IPS-18c (cell line): Measurements from ENCODE around the gene B4GALNT4.
"Not testable (repeated sequence)": the region's sequence is repeated elsewhere in the genome, so short reads cannot be mapped to it uniquely, and the experiment has no call there.

Source experiments
- H3K4me3 ChIP-seq: 2 replicates; pipeline ENCODE4 v1.7.0; 2013; ENCODE audit warnings: low read depth, mild to moderate bottlenecking, low read length, moderate library complexity; ENCODE audit not compliant: insufficient read depth
- H3K9me3 ChIP-seq: one replicate; pipeline ENCODE4 v1.6.1; 2013; ENCODE audit warnings: mild to moderate bottlenecking, low read length, moderate library complexity; ENCODE audit not compliant: control insufficient read depth, insufficient read depth

B4GALNT4 gene

DNA sequence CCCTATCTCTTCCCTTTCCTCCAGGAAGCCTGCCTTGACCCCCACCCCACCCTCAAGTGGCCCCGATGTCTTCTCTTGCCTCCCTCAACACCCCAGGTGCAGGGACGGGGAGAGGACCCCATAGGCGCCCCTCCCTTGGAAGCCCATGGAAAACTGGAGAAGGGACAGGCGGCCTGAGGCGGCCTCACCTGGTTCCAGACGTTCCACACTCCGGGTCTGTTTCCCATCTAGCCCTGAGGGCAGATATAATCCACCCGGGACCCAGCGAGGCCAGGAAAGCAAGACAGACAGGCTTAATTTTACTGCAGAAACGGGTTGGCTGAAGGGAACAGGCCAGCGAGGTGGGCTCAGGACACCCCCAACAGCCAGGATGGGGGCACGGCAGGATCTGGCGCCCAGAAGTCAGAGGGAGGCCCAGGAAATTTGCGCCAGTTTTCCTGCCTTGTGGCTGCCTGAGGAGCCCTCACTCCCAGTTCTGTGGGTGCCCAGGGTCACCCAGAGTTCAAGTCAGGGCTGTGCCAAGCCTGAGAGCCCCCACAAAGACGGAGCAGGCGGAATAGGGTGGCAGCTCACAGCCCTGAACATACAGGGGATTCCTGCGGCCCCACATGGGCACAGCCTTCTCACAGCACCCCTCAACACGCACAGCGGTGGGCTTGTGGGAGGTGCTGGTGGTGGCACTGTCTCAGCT, 48.5 kb downstream of the B4GALNT4 start:
- no peaks in the 10 kb centered on the region for H3K9me3 ChIP-seq
- H3K4me3 ChIP-seq = peak overlapping the region; percentile 69; the same call in 1 of the 2 replicates

DNA sequence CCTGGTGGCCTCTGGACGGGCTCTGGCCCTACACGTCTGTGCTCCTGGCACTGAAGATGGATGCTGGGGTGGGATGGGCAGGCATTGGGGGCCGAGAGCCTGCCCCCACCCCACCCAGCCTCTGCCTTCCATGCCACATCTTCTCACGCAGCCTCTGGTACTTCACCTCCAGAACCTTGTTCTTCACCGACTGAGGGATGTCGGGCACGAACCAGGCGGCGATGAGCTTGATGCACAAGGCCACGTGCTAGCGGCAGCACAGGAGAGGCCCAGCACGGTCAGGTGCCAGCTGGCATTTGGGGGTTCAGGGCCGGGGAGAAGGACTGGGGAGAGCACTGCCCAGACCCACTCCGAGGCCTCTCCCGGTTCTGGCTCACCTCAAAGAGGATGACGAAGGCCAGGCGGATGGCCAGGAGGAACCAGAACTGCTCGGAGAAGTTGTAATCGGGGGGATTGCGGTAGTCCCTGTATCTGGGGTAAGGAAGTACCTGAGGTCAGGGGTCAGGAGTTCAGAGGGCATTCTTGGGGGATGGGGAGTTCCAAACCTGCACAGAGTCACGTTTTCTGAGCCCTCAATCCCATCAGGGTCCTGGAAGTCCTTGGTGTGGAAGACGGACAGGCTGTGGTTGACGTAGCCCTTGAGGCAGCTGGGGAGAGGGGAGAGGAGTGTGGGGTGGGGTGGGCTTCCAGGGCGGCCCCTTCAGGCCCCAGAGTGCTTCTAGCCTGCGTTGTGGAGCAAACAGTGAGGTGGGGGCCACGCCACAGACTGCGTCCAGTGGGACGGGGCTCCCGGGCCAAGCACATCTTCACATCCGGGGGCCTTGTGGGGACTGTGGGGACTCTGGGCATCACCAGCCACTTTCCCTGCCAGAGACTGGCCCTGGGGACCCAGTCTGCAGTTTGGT, 49.3 kb downstream of the B4GALNT4 start:
- Histone ChIP-seq H3K9me3 (no peaks in the 10 kb centered on the region), H3K4me3 (no peak overlapping the region)

DNA sequence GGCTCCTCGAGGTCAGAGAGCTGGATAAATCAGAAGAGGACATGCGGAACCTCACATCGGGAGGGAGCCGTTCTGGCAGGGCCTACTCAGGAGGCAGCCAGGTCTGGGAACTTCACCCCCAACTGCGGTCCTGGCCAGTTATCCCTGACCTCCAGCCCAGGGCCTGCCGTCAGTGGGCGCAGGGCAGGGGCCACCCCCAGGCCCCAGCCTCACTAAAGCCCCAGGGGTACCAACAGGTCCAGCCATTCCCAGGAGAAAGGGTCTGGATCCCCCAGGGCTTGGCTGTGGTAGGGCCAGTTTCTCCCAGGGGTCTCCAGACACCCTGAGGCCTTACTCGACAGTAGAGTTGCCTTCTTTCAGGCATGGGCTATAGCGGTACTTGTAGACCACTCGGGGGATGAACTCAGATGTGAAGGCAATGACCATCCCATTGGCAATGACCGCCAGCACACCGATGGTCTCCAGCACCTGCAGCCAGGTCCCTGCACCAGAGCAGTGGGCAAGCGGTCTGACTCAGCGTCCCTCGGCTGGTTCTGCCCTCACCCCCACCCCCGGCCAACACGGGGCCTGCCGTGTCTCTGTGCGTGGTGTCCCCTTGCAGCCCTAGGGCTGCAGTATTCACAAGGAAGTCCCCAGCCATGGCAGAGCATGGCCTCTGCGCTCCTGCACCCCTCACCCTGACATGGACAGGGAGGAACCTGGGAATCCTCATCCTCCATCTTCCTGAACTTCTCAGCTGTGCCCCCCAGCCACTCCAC, 50.1 kb downstream of the B4GALNT4 start:
- no peak overlapping the region for H3K4me3 ChIP-seq
- H3K9me3 ChIP-seq = no peaks in the 10 kb centered on the region

- Histone ChIP-seq H3K9me3 (peaks cover 2% of the 10 kb centered on the region), H3K4me3 (no peak overlapping the region)
Observed at GRCh38 chr11:420054-420910, 51.0 kb downstream of the B4GALNT4 start.

GRCh38 chr11:420911-421321, 51.6 kb downstream of the B4GALNT4 start:
- Histone ChIP-seq H3K4me3 (no peak overlapping the region), H3K9me3 (peaks cover 2% of the 10 kb centered on the region)

DNA sequence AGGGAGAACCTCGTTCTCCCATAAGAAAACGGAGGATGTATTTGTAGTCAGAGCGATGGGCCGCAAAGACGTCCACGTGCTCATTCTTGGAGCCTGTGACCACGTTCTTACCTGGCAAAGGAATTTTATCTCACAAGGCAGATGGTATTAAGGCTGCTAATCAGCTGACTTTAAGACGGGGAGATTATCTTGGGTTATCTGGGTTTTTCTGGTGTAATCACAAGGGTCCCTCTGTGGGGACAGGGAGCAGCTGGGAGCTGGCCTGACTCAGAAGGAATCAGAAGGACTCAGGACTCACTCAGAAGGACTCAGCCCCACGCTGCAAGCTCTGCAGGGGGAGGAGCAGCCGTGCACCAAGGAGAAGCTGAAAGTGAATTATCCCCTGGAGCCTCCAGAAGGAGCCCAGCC, 53.0 kb downstream of the B4GALNT4 start:
- no peak overlapping the region for H3K4me3 ChIP-seq
- peaks cover 2% of the 10 kb centered on the region for H3K9me3 ChIP-seq

DNA sequence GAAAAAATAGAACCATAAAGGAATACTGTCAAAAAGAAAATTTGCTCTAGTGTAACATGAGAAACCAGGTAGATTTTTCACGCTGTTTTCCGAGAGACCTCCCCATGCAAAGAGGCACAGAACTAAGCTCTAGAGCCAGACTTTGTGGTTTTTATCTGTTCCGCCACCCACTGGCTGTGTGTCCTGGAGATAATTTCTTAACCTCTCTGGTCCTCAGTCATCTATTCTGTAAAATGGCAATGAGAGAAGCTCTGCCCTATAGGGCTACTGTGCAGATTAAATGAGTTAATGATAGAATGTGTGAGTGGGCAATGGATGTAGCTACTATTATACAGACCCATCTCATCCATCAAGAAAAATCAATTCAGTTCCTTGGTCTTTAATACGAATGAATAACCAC, 54.9 kb downstream of the B4GALNT4 start:
- peaks cover 2% of the 10 kb centered on the region for H3K9me3 ChIP-seq
- no peak overlapping the region for H3K4me3 ChIP-seq

- H3K9me3 ChIP-seq, H3K4me3 ChIP-seq: not testable (repeated sequence)
Observed at GRCh38 chr11:424766-425165, 55.5 kb downstream of the B4GALNT4 start.

DNA sequence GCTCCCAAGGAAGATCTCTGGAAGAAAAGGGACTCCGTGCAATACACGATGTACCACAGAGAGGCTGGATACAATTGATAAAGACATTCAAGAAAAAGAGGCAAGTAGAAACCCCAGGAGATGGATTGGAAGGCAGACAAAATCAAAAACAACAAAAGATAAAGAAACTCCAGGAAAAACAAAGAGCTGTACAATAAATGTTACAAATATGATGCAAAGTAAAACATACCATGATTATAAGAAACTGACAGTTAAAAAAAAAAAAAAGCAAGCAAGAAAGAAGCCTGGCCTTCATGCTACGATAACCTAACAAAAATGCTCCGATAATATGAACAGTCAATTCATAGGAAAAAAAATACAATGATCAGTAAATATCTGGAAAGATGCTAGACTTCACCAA, 56.0 kb downstream of the B4GALNT4 start:
- Histone ChIP-seq H3K4me3 (no peak overlapping the region), H3K9me3 (peaks cover 2% of the 10 kb centered on the region)

GRCh38 chr11:426851-427250, 57.6 kb downstream of the B4GALNT4 start:
- Histone ChIP-seq H3K9me3 (peaks cover 2% of the 10 kb centered on the region), H3K4me3 (no peak overlapping the region)

GRCh38 chr11:428295-428694, 59.0 kb downstream of the B4GALNT4 start:
- Histone ChIP-seq H3K9me3 (peaks cover 2% of the 10 kb centered on the region), H3K4me3 (no peak overlapping the region)

DNA sequence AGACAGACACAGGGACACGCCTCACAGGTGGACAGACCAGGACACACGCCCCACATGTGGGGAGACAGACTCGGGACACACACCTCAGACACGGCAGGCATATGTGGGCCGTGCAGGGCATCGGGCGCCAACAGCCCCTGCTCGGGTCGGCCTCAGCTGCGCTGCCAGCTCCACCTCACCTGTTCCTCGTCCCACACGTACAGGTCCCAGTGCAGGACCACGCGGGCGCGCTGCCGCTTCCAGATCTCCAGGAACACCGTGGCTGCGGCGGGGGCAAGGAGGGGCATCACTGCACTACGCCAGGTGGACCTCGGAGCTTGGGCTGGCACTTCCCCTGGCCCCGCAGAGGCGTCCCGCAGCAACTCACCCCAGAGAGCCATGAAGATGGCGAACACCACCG, 60.1 kb downstream of the B4GALNT4 start:
- Histone ChIP-seq H3K9me3 (peaks cover 2% of the 10 kb centered on the region), H3K4me3 (no peak overlapping the region)

DNA sequence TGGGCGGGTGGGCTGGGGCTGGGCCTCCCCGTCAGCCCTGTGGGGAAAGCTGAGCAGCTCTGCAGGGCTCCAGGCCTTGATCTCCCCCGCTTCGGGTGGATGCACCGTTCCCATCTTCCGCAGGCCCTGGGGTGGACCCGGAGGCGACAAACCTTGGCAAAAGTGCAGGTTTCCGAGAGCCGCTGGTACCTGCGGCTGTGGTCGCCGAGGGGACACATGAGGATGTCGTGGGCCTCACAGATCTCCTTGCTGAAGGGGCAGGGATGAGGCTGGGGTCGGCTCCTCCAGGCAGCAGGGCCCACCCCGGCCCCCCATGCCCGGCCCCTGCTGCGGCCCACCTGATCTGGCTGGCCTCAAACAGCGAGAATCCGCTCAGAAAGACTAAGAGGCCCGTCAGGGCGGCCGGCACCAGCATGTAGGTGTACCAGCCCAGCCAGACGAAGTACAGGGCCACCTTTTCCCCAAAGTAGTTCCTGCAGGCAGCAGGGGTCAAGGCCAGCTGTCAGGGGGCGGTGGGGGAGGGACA, 60.7 kb downstream of the B4GALNT4 start:
- H3K9me3 ChIP-seq = peaks cover 2% of the 10 kb centered on the region
- no peak overlapping the region for H3K4me3 ChIP-seq
